Stimulated activated CD4-positive, alpha-beta T cell treated with anti-CD3 and anti-CD28 coated beads, TNF-alpha, amount 100 ng/mL, for 48 hours (primary cell): ENCODE data around the gene ISL2.

Experiments used
- DNase-seq, 3 donors: peaks; one replicate each; pipeline ENCODE4 v3.0.0-alpha.2; 2020; ENCODE audit warnings: low read depth in 3 of 3

The ISL2 gene

GRCh38 chr15:76327191-76328105 is 9.1 kb upstream of the ISL2 start:
- no peak for DNase-seq

GRCh38 chr15:76328106-76328696 is 8.4 kb upstream of the ISL2 start:
- no peak for DNase-seq

- DNase-seq = no peak
Measured at GRCh38 chr15:76328958-76329357, 7.6 kb upstream of the ISL2 start.

- no peak for DNase-seq
Measured at GRCh38 chr15:76330080-76330680, 6.4 kb upstream of the ISL2 start.

- no peak for DNase-seq
Measured at GRCh38 chr15:76332796-76333195, 3.8 kb upstream of the ISL2 start.

- no peak for DNase-seq
Measured at GRCh38 chr15:76333309-76333708, 3.3 kb upstream of the ISL2 start.

- DNase-seq = no peak
Measured at GRCh38 chr15:76333720-76334437, 2.7 kb upstream of the ISL2 start.

GRCh38 chr15:76334438-76335306 is 1.9 kb upstream of the ISL2 start:
- DNase-seq = no peak

GRCh38 chr15:76335307-76336253 is 993 bp upstream of the ISL2 start:
- no peak for DNase-seq

GRCh38 chr15:76337059-76337695 is 604 bp downstream of the ISL2 start:
- no peak for DNase-seq

- DNase-seq = no peak
Measured at GRCh38 chr15:76337696-76338485, 1.3 kb downstream of the ISL2 start.

GRCh38 chr15:76338486-76339304 is 2.1 kb downstream of the ISL2 start:
- no peak for DNase-seq

- DNase-seq = no peak
Measured at GRCh38 chr15:76339305-76340197, 3.0 kb downstream of the ISL2 start.

- no peak for DNase-seq
Measured at GRCh38 chr15:76340198-76340802, 3.7 kb downstream of the ISL2 start.

- no peak for DNase-seq
Measured at GRCh38 chr15:76340803-76341365, 4.3 kb downstream of the ISL2 start.
